AG09319 (cell line): ENCODE measurements around the gene RAB26.
"Not testable (repeated sequence)": the region's sequence is repeated elsewhere in the genome, so short reads cannot be mapped to it uniquely, and the experiment has no call there.

ENCODE experiments used
- DNase-seq: peaks from one replicate; pipeline ENCODE4 v3.0.0-alpha.2; 2010; ENCODE audit warnings: low read depth; ENCODE audit errors: extremely low read depth
- TF ChIP-seq, protein P1 (sequence below): IDR thresholded peaks from 2 replicates; pipeline ENCODE4 v1.5.1; 2011; ENCODE audit warnings: low read depth, mild to moderate bottlenecking, inconsistent platforms, low read length, moderate library complexity

The RAB26 gene

DNA sequence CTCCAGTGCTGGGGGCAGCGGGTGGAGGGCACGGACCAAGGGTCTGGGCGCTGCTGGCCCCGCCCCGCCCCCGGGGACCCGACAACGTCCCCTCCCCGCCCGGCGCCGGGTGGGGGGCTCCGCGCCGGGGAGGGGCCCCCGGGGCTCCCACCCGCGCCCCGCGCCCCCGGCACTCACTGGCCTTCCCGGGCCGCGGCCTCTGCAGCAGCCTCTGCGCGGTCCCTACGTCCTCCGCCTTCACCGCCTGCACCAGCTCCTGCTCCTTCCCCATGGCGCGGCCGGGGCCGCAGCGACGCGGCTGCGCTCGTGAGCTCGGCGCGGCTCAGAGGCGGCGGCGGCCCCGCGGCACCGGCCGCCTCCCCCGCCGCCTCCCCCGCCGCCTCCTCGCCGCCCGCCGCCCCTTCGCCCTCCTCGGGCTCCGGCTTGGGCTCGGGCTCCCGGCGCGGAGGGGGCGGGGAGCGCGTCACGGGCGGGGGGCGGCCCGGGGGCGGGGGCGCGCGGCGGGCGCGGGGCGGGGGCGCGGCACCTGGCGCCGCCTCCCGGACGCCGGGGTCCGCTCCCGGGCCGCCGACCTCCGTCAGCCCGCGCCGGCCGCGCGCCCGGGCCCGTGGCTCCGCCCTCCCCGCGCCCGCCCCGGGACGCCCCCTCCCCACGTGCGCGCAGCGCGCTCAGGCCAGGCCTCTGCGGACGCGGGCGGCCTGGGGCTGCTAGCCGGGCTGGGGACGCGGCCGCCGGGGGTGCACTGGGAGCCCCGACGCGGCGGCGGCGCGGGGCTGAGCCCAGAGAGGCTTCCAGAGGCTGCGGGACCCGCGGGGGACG is 47.9 kb downstream of the RAB26 start, which contains the start of gene CASKIN1:
Gene CASKIN1 (minus strand): TSS at position 444 of the 819 bp plus-strand sequence. CDS start 173 bp downstream, at position 271.
- TF ChIP-seq, protein P1, sequence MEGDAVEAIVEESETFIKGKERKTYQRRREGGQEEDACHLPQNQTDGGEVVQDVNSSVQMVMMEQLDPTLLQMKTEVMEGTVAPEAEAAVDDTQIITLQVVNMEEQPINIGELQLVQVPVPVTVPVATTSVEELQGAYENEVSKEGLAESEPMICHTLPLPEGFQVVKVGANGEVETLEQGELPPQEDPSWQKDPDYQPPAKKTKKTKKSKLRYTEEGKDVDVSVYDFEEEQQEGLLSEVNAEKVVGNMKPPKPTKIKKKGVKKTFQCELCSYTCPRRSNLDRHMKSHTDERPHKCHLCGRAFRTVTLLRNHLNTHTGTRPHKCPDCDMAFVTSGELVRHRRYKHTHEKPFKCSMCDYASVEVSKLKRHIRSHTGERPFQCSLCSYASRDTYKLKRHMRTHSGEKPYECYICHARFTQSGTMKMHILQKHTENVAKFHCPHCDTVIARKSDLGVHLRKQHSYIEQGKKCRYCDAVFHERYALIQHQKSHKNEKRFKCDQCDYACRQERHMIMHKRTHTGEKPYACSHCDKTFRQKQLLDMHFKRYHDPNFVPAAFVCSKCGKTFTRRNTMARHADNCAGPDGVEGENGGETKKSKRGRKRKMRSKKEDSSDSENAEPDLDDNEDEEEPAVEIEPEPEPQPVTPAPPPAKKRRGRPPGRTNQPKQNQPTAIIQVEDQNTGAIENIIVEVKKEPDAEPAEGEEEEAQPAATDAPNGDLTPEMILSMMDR = no peak
- DNase-seq = no peak

DNA sequence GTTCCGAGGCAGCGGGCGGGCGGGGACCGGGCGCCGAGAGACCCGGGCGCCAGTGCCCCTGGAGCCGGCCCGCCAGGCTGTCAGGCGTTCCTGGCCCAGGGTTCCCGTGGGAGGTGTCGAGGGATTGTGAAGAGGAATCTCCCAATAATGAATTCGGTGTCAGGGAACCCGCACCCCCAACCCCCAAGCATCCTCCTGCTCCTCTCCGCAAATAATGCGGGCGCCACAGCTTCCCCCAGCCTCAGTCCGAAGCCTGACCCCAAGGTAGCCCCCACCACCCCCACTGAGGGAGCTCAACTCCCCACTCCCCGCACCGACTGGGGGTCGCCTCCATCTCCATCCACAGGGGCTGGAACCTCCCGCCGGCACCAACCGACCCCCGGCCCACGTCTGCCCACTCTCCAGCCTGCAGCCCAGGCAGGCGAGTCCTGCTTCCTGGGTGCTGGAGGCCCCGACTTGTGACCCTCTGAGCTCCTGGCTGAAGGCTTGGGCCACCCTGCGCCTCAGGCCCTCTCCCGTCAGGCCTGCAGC is 48.6 kb downstream of the RAB26 start:
- TF ChIP-seq, protein P1 = no peak
- DNase-seq = no peak

DNA sequence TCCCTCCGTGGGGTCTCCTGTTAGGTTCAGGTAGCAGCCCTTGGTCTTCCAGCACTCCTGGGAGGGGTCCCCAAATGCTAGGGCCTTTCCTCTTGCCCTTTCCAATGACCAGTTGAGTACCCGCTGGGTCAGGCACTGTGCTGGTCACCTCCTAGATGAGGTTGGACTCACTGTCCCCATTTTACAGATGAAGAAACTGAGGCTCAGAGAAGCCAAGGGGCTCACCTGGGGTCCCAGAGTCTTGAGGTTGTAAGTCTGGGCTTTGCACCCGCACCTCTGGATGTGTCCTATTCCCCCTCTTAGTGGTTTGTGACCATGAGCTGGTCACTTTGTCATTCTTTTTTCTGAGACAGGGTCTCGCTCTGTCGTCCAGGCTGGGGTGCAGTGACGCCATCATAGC is 49.3 kb downstream of the RAB26 start:
- no peak for DNase-seq
- TF ChIP-seq, protein P1 = no peak

DNA sequence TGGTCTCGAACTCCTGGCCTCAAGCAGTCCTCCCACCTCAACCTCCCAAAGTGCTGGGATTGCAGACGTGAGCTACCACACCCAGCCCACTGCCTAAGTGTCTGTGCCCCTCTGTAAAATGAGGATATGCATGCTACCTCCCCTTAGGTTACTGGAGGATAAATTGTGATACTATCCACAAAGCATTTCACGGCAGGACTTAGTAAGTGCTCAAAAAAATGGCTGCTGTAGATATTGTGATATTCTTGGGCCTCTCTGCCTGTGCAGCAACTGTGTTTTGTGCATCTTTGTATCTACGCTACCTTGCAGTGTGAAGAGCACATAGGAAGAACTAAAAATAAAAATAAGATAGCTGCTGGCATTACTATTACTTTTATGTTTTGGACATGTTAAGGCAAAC is 49.9 kb downstream of the RAB26 start:
- no peak for DNase-seq
- TF ChIP-seq, protein P1 = no peak

DNA sequence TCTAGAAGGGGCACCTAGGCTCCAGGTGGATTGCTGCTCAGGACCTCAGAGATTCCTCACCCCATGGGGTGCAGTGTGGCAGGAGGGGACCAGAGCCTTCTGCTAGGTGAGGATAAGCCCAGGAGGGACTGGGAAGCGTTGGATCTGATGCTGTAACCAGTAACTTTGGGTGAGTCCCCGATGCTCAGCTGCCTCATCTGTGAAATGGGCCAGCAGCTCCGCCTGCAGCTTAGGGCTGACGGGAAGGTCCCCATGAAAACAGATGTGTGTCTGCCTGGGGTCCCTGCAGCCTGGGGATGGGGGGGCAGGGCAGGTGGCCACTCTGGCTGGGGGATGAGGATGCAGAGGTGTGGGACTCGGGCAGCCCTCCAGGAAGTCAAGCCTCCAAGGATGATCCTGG is 50.7 kb downstream of the RAB26 start:
- TF ChIP-seq, protein P1 = no peak
- no peak for DNase-seq

DNA sequence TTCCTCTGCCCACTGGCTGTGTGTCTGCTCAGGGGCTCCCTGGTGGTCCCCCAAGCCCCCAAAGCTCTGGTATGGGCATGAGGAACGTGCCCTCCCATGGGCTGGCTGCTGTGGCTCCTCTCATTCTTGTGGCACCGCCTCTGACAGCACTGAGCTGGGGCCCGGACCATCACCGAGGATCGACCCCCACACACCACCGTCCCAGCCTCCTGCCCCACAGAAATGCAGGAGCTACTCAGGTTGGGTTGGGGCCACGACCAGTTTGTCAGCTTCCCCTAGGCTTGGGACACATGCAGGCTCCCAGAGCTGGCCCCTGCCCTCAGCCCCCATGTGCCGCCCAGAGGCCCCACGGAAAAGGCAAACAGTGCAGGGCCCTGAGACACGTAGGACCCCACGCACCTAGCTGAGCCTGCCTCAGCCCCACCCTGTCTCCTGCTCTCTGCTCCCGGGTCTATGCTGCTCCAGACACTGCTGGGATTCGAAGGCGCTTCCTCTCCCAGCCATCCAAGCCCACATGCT is 51.3 kb downstream of the RAB26 start:
- TF ChIP-seq, protein P1 = no peak
- no peak for DNase-seq

DNA sequence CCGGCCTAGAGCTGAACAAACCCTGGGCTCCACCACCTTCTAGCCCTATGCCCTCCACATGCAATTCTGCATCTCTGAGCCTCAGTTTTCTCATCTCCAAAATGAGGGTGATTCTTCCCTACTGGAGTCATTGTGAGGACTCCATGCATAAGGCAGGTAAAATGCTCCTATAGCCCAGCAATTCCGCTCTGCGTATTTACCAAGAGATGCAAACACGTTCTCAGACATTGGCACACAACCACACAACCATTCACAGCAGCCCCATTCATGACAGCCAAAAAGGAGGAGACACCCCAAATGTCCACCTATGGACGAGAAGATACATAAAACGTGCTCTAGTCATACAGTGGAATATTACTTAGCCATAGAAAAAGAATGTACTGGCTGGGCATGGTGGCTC is 51.9 kb downstream of the RAB26 start:
- no peak for DNase-seq
- TF ChIP-seq, protein P1 = no peak

DNA sequence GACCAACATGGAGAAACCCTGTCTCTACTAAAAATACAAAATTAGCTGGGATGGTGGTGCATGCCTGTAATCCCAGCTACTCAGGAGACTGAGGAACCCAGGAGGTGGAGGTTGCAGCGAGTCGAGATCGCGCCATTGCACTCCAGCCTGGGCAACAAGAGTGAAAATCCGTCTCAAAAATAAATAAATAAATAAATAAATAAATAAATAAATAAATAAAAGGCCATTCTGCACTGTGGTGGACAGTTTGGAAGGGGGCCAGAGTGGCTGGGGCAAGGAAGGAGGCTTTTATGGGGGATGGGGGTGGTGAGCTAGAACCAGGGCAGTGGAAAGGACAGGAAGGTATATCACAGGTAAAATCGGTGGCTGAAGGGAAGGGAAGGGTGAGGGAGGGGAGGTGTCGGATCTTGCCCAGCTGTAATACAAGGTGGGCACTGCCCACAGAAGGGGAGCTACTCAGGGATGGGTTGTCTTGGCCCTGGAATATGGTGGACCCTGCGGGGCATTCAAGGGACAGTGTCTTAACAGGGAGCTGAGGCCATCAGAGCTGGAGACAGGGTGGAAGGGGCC is 54.8 kb downstream of the RAB26 start:
- DNase-seq = not testable (repeated sequence)
